Measurements from ENCODE around the gene TRIM59. TPM values are rescaled to one million over a fixed set of nuclear protein-coding genes. Genes with fewer than 3 reads are reported as not detected.

The TRIM59 gene
- total RNA-seq, 1 donor from 2014 or later, result 23.0 TPM

GRCh38 chr3:160475153-160475552, 25.6 kb upstream of the TRIM59 start:
- H3K4me1 Mint-ChIP-seq, result peaks cover 9% of the 10 kb centered on the region
- H3K9me3 Mint-ChIP-seq, result no peaks in the 10 kb centered on the region
- H3K27ac Mint-ChIP-seq, result no peak overlapping the region
- H3K4me3 Mint-ChIP-seq, result no peak overlapping the region
- TF ChIP-seq CTCF (IDR thresholded peaks at IDR 0.05; ENCODE audit: unreplicated experiment), result no peak
- no peaks in the 10 kb centered on the region for H3K27me3 Mint-ChIP-seq (ENCODE audit: low read depth)
- DNase-seq (ENCODE audit: low spot score in 2 of 2, unreplicated experiment in 2 of 2), result no peak
- H3K36me3 Mint-ChIP-seq, result no peaks in the 10 kb centered on the region

GRCh38 chr3:160474416-160474838, 24.8 kb upstream of the TRIM59 start:
- no peak for DNase-seq (ENCODE audit: low spot score in 2 of 2, unreplicated experiment in 2 of 2)
- Mint-ChIP-seq H3K9me3 (peaks cover 6% of the 10 kb centered on the region), H3K27me3 (ENCODE audit: low read depth) (no peaks in the 10 kb centered on the region), H3K27ac (no peak overlapping the region), H3K4me1 (peaks cover 9% of the 10 kb centered on the region), H3K36me3 (peaks cover 5% of the 10 kb centered on the region), H3K4me3 (no peak overlapping the region)
- no peak for TF ChIP-seq CTCF (IDR thresholded peaks at IDR 0.05; ENCODE audit: unreplicated experiment)

GRCh38 chr3:160473978-160474377, 24.4 kb upstream of the TRIM59 start:
- no peak for DNase-seq (ENCODE audit: low spot score in 2 of 2, unreplicated experiment in 2 of 2)
- no peak overlapping the region for H3K4me3 Mint-ChIP-seq
- no peak for TF ChIP-seq CTCF (IDR thresholded peaks at IDR 0.05; ENCODE audit: unreplicated experiment)
- no peak overlapping the region for H3K27ac Mint-ChIP-seq
- H3K4me1 Mint-ChIP-seq, result peaks cover 9% of the 10 kb centered on the region
- no peaks in the 10 kb centered on the region for H3K27me3 Mint-ChIP-seq (ENCODE audit: low read depth)
- H3K36me3 Mint-ChIP-seq, result peaks cover 5% of the 10 kb centered on the region
- peaks cover 11% of the 10 kb centered on the region for H3K9me3 Mint-ChIP-seq

- Mint-ChIP-seq H3K9me3 (peaks cover 13% of the 10 kb centered on the region), H3K36me3 (peaks cover 5% of the 10 kb centered on the region), H3K4me3 (no peak overlapping the region), H3K4me1 (peaks cover 8% of the 10 kb centered on the region), H3K27me3 (ENCODE audit: low read depth) (no peaks in the 10 kb centered on the region), H3K27ac (no peak overlapping the region)
- TF ChIP-seq CTCF (IDR thresholded peaks at IDR 0.05; ENCODE audit: unreplicated experiment), result no peak
- no peak for DNase-seq (ENCODE audit: low spot score in 2 of 2, unreplicated experiment in 2 of 2)
Observed at GRCh38 chr3:160473221-160473620, 23.6 kb upstream of the TRIM59 start.

- no peak for DNase-seq (ENCODE audit: low spot score in 2 of 2, unreplicated experiment in 2 of 2)
- H3K9me3 Mint-ChIP-seq, result peaks cover 13% of the 10 kb centered on the region
Observed at GRCh38 chr3:160472344-160472743, 22.8 kb upstream of the TRIM59 start.

More at GRCh38 chr3:160472344-160472743, 22.8 kb upstream of the TRIM59 start:
- Mint-ChIP-seq H3K4me1 (peaks cover 3% of the 10 kb centered on the region), H3K36me3 (peaks cover 5% of the 10 kb centered on the region), H3K27ac (no peak overlapping the region), H3K4me3 (no peak overlapping the region), H3K27me3 (ENCODE audit: low read depth) (no peaks in the 10 kb centered on the region)
- TF ChIP-seq CTCF (IDR thresholded peaks at IDR 0.05; ENCODE audit: unreplicated experiment), result no peak
